OCI-LY3 (cell line): ENCODE measurements around the gene PALD1.
A peak's percentile ranks its signal among the peaks of the same experiment; 100 is the strongest.

Experiments
- H2AFZ ChIP-seq: fragments of 200-600, 300-600 bp; shearing (Covaris generic); 2 replicates; pipeline ENCODE4 v1.6.0; 2014; ENCODE audit warnings: antibody characterized with exemption, low read depth, low read length
- H3K27ac ChIP-seq: fragments of 200-600, 300-600 bp; sonication (generic); 2 replicates; pipeline ENCODE4 v1.5.1; 2014; ENCODE audit warnings: mild to moderate bottlenecking, low read length, moderate library complexity, mixed read lengths
- H3K27me3 ChIP-seq: fragments of 200-600, 300-600 bp; sonication (generic); 2 replicates; pipeline ENCODE4 v1.6.1; 2014; ENCODE audit warnings: low read depth, low read length, mixed read lengths
- H3K36me3 ChIP-seq: fragments of 200-600, 300-600 bp; sonication (generic); replicated peaks from 2 replicates; pipeline ENCODE3; 2014; ENCODE audit warnings: low read depth, low read length, mixed read lengths
- H3K4me1 ChIP-seq: fragments of 300-600, 200-600 bp; sonication (generic); 2 replicates; pipeline ENCODE4 v1.6.1; 2014; ENCODE audit warnings: low read length, mixed read lengths
- H3K4me2 ChIP-seq: fragments of 200-600, 300-600 bp; sonication (generic); 2 replicates; pipeline ENCODE4 v1.6.1; 2014; ENCODE audit warnings: low read length, mixed read lengths
- H3K4me3 ChIP-seq: fragments of 300-600, 200-600 bp; sonication (generic); 2 replicates; pipeline ENCODE4 v1.5.1; 2014; ENCODE audit warnings: antibody characterized with exemption, mild to moderate bottlenecking, low read length, moderate library complexity
- H3K79me2 ChIP-seq: fragments of 300-600, 200-600 bp; shearing (Covaris generic); 2 replicates; pipeline ENCODE4 v1.6.1; 2014; ENCODE audit warnings: mild to moderate bottlenecking, low read length, mixed read lengths
- H3K9ac ChIP-seq: fragments of 300-600, 200-600 bp; shearing (Covaris generic); 2 replicates; pipeline ENCODE4 v1.6.0; 2014; ENCODE audit warnings: mild to moderate bottlenecking, low read length, moderate library complexity
- H3K9me3 ChIP-seq: fragments of 200-600, 300-600 bp; shearing (Covaris generic); 2 replicates; pipeline ENCODE4 v1.6.1; 2014; ENCODE audit warnings: low read length, mixed read lengths; ENCODE audit not compliant: insufficient read depth
- H4K20me1 ChIP-seq: fragments of 200-600, 300-600 bp; sonication (generic); 2 replicates; pipeline ENCODE4 v1.6.1; 2016; ENCODE audit warnings: low read length, mixed read lengths; ENCODE audit not compliant: insufficient read depth
- EZH2phosphoT487 ChIP-seq: fragments of 200-600 bp; shearing (Covaris generic); IDR thresholded peaks from 2 replicates; pipeline ENCODE4 v1.6.1; 2018; ENCODE audit warnings: antibody characterized with exemption, mixed run types, low read depth
- TF ChIP-seq, protein P1 (sequence below): fragments of 200-600, 300-600 bp; sonication (generic); IDR thresholded peaks from 2 replicates; pipeline ENCODE4 v1.5.1; 2014; ENCODE audit warnings: antibody characterized with exemption, low read length, low read depth

Gene PALD1

DNA sequence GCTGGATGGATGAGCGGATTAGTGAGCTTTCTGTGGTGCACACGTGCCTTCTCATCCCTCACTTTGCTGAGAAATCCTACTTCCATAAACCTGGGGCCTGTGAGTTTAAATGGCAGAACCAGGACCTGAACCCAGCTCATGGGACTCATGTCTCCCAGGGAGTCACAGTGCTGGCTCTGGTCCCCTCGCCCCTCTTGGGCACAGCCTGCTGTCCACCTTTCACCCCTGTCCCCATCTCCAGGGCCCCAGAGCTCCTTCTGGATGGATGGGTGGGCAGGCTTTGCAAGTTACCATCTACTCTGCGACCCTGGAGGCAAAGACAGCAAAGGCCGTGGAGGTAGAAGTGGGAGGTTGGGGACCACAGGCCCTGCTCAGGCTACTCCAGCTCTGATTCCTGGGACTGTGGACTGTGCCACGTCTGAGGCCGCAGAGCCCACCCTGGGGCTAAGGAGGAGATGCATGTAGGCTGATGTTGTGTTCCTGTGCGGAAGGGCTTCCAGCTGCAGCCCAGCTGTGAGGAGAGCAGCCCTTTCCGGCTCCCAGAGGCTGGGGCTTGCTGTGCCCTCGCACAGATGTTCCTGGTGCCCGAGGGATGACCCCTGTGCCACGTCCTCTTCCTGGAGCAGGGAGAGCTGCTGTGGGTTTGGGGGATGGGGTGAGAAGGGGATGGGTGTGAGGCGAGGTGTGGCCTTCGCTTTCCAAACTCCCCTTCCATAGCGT, 83.6 kb downstream of the PALD1 start:
- TF ChIP-seq, protein P1, sequence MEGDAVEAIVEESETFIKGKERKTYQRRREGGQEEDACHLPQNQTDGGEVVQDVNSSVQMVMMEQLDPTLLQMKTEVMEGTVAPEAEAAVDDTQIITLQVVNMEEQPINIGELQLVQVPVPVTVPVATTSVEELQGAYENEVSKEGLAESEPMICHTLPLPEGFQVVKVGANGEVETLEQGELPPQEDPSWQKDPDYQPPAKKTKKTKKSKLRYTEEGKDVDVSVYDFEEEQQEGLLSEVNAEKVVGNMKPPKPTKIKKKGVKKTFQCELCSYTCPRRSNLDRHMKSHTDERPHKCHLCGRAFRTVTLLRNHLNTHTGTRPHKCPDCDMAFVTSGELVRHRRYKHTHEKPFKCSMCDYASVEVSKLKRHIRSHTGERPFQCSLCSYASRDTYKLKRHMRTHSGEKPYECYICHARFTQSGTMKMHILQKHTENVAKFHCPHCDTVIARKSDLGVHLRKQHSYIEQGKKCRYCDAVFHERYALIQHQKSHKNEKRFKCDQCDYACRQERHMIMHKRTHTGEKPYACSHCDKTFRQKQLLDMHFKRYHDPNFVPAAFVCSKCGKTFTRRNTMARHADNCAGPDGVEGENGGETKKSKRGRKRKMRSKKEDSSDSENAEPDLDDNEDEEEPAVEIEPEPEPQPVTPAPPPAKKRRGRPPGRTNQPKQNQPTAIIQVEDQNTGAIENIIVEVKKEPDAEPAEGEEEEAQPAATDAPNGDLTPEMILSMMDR = no peak
- TF ChIP-seq EZH2phosphoT487 = no peak
- no peak overlapping the region for H2AFZ ChIP-seq
- no peak overlapping the region for H3K27ac ChIP-seq
- H3K4me3 ChIP-seq = no peak overlapping the region
- no peaks in the 10 kb centered on the region for H3K9me3 ChIP-seq
- no peaks in the 10 kb centered on the region for H3K4me1 ChIP-seq
- no peaks in the 10 kb centered on the region for H4K20me1 ChIP-seq
- H3K4me2 ChIP-seq = no peak overlapping the region
- no peaks in the 10 kb centered on the region for H3K36me3 ChIP-seq
- no peaks in the 10 kb centered on the region for H3K27me3 ChIP-seq
- no peaks in the 10 kb centered on the region for H3K79me2 ChIP-seq
- no peak overlapping the region for H3K9ac ChIP-seq

DNA sequence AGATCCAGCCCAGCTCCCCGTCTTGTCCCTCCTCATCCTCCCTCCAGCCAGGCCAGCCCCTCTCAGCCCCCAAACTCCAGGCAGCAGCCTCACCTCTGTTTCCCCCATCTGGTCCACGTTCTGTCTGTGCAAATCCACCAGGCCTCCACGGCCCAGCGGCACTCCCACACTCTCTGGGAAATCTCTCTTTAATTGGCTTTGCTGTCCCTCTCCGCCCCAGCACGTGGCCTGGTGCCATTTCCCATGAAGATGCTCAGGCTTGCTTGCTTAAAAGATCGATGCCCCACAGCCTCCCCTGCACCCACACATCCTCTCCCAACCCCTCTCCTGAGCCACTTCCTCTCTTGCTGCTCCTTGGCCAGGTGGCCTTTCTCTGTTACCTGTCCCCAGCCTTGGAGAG, 84.7 kb downstream of the PALD1 start:
- H3K4me3 ChIP-seq = no peak overlapping the region
- no peak overlapping the region for H2AFZ ChIP-seq
- H3K9me3 ChIP-seq = no peaks in the 10 kb centered on the region
- no peak overlapping the region for H3K9ac ChIP-seq
- H3K4me1 ChIP-seq = no peaks in the 10 kb centered on the region
- H4K20me1 ChIP-seq = no peaks in the 10 kb centered on the region
- no peak overlapping the region for H3K27ac ChIP-seq
- H3K36me3 ChIP-seq = no peaks in the 10 kb centered on the region
- TF ChIP-seq EZH2phosphoT487 = no peak
- TF ChIP-seq, protein P1 = no peak
- no peaks in the 10 kb centered on the region for H3K27me3 ChIP-seq
- H3K4me2 ChIP-seq = no peak overlapping the region
- no peaks in the 10 kb centered on the region for H3K79me2 ChIP-seq

DNA sequence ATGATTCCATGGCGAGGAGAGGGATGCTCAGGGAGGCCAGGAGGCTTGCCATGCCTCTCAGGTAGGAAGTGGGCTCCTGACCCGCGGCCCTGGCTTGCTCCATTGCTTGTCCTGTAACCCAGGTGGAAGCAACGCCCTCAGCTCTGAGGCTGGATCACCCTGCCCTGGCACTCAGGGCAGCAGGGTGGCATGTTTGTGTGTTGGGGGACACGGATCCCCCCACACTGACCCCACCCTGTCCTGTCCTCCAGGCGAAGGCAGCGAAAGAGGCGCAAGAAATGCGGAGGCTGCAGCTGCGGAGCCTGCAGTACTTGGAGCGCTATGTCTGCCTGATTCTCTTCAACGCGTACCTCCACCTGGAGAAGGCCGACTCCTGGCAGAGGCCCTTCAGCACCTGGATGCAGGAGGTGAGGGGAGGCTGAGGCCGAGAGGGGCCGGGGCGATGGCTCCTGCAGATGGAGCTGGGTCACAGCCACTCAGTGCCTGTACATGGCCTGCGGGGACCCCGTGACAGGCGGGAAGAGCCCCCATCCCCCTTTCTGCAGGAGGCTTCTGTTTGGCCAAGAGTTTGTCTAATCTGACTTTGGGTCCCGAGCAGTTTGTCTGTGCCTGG, 85.7 kb downstream of the PALD1 start:
- Histone ChIP-seq H3K4me2 (no peak overlapping the region), H3K79me2 (no peaks in the 10 kb centered on the region), H4K20me1 (no peaks in the 10 kb centered on the region), H2AFZ (no peak overlapping the region), H3K4me1 (no peaks in the 10 kb centered on the region), H3K27me3 (no peaks in the 10 kb centered on the region), H3K27ac (no peak overlapping the region), H3K36me3 (no peaks in the 10 kb centered on the region), H3K9me3 (no peaks in the 10 kb centered on the region), H3K4me3 (no peak overlapping the region), H3K9ac (no peak overlapping the region)
- no peak for TF ChIP-seq EZH2phosphoT487
- TF ChIP-seq, protein P1 = no peak

DNA sequence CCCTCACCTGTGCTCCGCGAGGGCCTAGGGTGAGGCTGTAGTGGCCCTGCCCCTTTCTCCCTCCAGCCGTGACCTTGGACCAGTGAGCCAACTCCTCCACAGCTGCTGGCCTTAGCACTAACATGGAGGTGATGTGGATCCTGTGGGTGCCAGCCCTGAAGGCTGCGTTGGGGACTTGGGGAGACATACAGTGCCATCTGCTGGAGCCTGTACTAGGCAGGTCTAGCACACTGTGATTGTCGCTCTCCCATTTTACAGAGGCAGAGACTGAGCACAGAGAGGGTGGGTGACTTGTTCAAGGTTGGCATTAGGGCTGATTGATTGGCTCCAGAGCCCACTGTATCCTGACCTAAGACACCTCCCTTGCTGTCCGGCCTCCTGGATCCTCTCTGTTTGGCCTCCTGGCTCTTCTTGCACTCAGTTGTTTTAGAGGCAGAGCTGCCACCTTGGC, 86.4 kb downstream of the PALD1 start:
- Histone ChIP-seq H2AFZ (no peak overlapping the region), H3K27ac (no peak overlapping the region), H3K4me2 (no peak overlapping the region), H4K20me1 (no peaks in the 10 kb centered on the region), H3K9me3 (no peaks in the 10 kb centered on the region), H3K36me3 (no peaks in the 10 kb centered on the region), H3K79me2 (no peaks in the 10 kb centered on the region), H3K4me3 (no peak overlapping the region), H3K4me1 (no peaks in the 10 kb centered on the region), H3K27me3 (no peaks in the 10 kb centered on the region), H3K9ac (no peak overlapping the region)
- TF ChIP-seq, protein P1 = peak; percentile 25
- no peak for TF ChIP-seq EZH2phosphoT487
